Aorta (tissue), 5 donors: Measurements from ENCODE around the gene C19orf47. TPM values are rescaled to one million over a fixed set of nuclear protein-coding genes. Genes with fewer than 3 reads are reported as not detected.

ENCODE experiments used
- ATAC-seq: fragments of 200-7000 bp; cut with Tn5 transposase; one replicate; pipeline ENCODE4 v1.9.1; 2022; ENCODE audit warnings: moderate library complexity; ENCODE audit not compliant: low FRiP score
- DNase-seq, 2 donors: peaks; one replicate each; pipeline ENCODE4 v3.0.0-alpha.2; 2020
- H3K27ac ChIP-seq, 2 donors: one replicate each; pipeline ENCODE4 v1.5.1; 2013; ENCODE audit warnings: low read length in 2 of 2, mild to moderate bottlenecking in 2 of 2, moderate library complexity in 2 of 2, control low read depth in 1 of 2, inconsistent platforms in 1 of 2, low read depth in 1 of 2
- H3K27me3 ChIP-seq, 2 donors: one replicate each; pipeline ENCODE4 v1.6.1; 2013; ENCODE audit warnings: control low read depth in 1 of 2, low read length in 1 of 2, mild to moderate bottlenecking in 1 of 2, moderate library complexity in 1 of 2; ENCODE audit not compliant: insufficient read depth in 2 of 2, control insufficient read depth in 1 of 2
- H3K36me3 ChIP-seq, 2 donors: one replicate each; pipeline ENCODE4 v1.6.1; 2013; ENCODE audit warnings: control low read depth in 1 of 2, low read length in 1 of 2, mild to moderate bottlenecking in 1 of 2; ENCODE audit not compliant: insufficient read depth in 2 of 2, control insufficient read depth in 1 of 2
- H3K4me1 ChIP-seq, 2 donors: one replicate each; pipeline ENCODE4 v1.6.1; 2013; ENCODE audit warnings: low read length in 2 of 2, control low read depth in 1 of 2, mild to moderate bottlenecking in 1 of 2, moderate library complexity in 1 of 2; ENCODE audit not compliant: insufficient read depth in 2 of 2, control insufficient read depth in 1 of 2
- H3K4me3 ChIP-seq, 2 donors: one replicate each; pipeline ENCODE4 v1.5.1; 2013; ENCODE audit warnings: low read length in 2 of 2, control low read depth in 1 of 2, mild to moderate bottlenecking in 1 of 2
- H3K9me3 ChIP-seq: one replicate; pipeline ENCODE4 v1.6.1; 2013; ENCODE audit warnings: mild to moderate bottlenecking, low read length; ENCODE audit not compliant: control insufficient read depth
- WGBS, 2 donors: extraction: QIAGEN DNeasy Blood & Tissue Kit; methylation state at CpG; one replicate each; pipeline ENCODE4 v1.1.7; 2013; 5-methylcytosine and 5-hydroxymethylcytosine counted together
- intact Hi-C, 2 donors: fragments of 100-400 bp; cut with DNase I; formaldehyde crosslinking; loops; one replicate each; pipeline versions ENCODE4 v1.14.2 to v1.15.0; 2022
- polyA plus RNA-seq, 2 donors: library from polyadenylated mRNA; stranded (reverse); fragments of 200-250 nt; gene quantifications; one replicate each; pipeline ENCODE4 v1.2.3, GENCODE V29; 2013
- total RNA-seq, 2 donors: library from RNA; stranded (reverse); fragmentation: NEBNext Ultra II Directional; extraction: Animal tissue kit (Norgen Biotek cat#: 25700); gene quantifications; one replicate each; pipeline ENCODE4 v1.2.1, GENCODE V29; 2021
- donor health status: healthy with polysubstance abuse.
- donor health status: Bipolar disorder and iron deficiency.
- donor health status: DM: no; HTN: no; CAD: no.
- donor health status: DM: no; HTN: no; CAD: no.
- donor health status: DM: yes; HTN: yes; CAD: no.

The C19orf47 gene
- total and polyA plus RNA-seq, 4 donors: 11.3 to 22.3 (median 18.7) TPM

DNA sequence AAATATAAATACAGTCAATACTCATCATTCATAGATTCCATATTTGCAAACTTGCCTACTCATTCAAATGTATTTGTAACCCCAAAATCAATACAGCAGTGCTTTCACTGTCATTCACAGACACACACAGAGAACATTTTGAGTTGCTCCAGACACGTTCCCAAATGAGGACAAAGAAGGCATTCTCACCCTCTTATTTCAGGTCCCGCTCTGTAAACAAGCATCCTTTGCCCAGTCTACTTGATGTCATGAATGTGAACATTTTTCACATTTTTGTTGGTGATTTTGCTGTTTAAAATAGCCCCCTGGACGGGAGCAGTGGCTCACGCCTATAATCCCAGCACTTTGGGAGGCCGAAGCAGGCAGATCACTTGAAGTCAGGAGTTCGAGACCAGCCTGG lies 15.5 kb downstream of the C19orf47 start:
- no peaks in the 10 kb centered on the region for H3K9me3 ChIP-seq
- H3K4me3 ChIP-seq: no peak overlapping the region
- WGBS, 2 donors: 67 to 75% methylated on average over 6 of the region's 6 CpGs
- intact Hi-C loops: no loop called here
- ATAC-seq (no peak), DNase-seq (no peak)
- no peaks in the 10 kb centered on the region for H3K27me3 ChIP-seq
- no peak overlapping the region for H3K27ac ChIP-seq
- H3K36me3 ChIP-seq: peaks cover 4 to 5% of the 10 kb centered on the region in 2 donors
- H3K4me1 ChIP-seq: no peaks in the 10 kb centered on the region

- no peak for ATAC-seq
- Histone ChIP-seq H3K4me1 (no peaks in the 10 kb centered on the region), H3K4me3 (no peak overlapping the region), H3K27ac (no peak overlapping the region), H3K9me3 (no peaks in the 10 kb centered on the region), H3K36me3 (peaks cover 5 to 6% of the 10 kb centered on the region in 2 donors), H3K27me3 (no peaks in the 10 kb centered on the region)
- 94 to 97% methylated on average over 5 of the region's 5 CpGs for WGBS, 2 donors
- intact Hi-C loops: no loop called here
- no peak for DNase-seq
Measured at GRCh38 chr19:40331052-40331451, 17.1 kb downstream of the C19orf47 start.

DNA sequence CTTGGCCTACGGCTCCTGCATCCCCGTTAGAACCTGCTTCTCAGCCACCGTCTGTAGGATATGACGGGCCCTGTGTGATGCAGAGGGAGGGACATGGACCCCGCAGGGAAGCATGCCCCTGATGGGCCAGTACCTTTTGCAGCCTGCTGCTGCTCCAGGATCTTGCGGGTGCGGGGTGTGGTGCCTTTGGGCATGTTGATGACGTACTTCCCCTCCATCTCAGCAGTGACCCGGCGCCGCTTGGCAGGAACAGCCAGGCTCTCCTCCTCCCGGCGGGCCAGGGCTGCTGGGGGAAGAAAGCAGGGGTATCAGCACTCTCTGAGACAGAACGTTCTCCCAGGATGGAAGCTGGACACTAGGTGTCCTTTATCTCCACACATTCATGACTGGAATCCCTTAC lies 22.0 kb downstream of the C19orf47 start:
- Histone ChIP-seq H3K27ac (no peak overlapping the region), H3K27me3 (no peaks in the 10 kb centered on the region), H3K36me3 (peaks cover 7 to 18% of the 10 kb centered on the region in 2 donors), H3K4me3 (no peak overlapping the region), H3K9me3 (no peaks in the 10 kb centered on the region), H3K4me1 (no peaks in the 10 kb centered on the region)
- intact Hi-C loops: no loop called here
- DNase-seq (no peak), ATAC-seq (no peak)
- 91% methylated on average over 14 of the region's 14 CpGs for WGBS, 2 donors

DNA sequence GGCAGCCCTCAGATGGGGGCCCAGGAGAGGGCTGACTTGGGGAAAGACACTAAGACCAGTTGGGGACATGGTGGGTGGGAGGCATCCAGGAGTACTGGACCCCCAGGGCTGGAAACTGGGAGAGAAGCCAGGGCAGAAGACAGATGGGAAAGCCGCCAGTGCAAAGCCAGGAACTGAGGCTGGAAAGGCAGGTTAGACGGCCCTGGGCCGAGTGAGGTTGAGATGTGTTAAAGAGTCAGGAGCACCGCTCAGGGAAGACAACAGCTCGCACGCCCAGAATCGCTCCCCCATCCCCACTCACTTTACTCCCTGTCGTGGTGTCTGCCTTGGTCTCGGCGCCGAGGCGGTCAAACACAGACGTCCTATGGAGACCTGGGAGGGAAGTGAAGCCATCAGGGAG lies 24.5 kb downstream of the C19orf47 start:
- no peaks in the 10 kb centered on the region for H3K9me3 ChIP-seq
- H3K4me3 ChIP-seq: no peak overlapping the region
- DNase-seq (peak in 1 of 2 donors; percentile 66), ATAC-seq (no peak)
- H3K36me3 ChIP-seq: peaks cover 7 to 16% of the 10 kb centered on the region in 2 donors
- H3K4me1 ChIP-seq: no peaks in the 10 kb centered on the region
- intact Hi-C loops: no loop called here
- no peak overlapping the region for H3K27ac ChIP-seq
- 89 to 94% methylated on average over 12 to 13 of the region's 13 CpGs for WGBS, 2 donors
- no peaks in the 10 kb centered on the region for H3K27me3 ChIP-seq

GRCh38 chr19:40322951-40323615 lies 25.1 kb downstream of the C19orf47 start:
- DNase-seq (peak in 1 of 2 donors; percentile 40), ATAC-seq (no peak)
- Histone ChIP-seq H3K27me3 (no peaks in the 10 kb centered on the region), H3K36me3 (peaks cover 7 to 16% of the 10 kb centered on the region in 2 donors), H3K9me3 (no peaks in the 10 kb centered on the region), H3K4me3 (no peak overlapping the region), H3K27ac (no peak overlapping the region), H3K4me1 (no peaks in the 10 kb centered on the region)
- intact Hi-C loops: no loop called here
- 92% methylated on average over 15 of the region's 15 CpGs for WGBS, 2 donors

- Histone ChIP-seq H3K27ac (no peak overlapping the region), H3K4me1 (no peaks in the 10 kb centered on the region), H3K4me3 (no peak overlapping the region), H3K27me3 (no peaks in the 10 kb centered on the region), H3K36me3 (peaks cover 7 to 16% of the 10 kb centered on the region in 2 donors), H3K9me3 (no peaks in the 10 kb centered on the region)
- DNase-seq (peak in 1 of 2 donors; percentile 39), ATAC-seq (no peak)
- intact Hi-C loops: no loop called here
- 85 to 89% methylated on average over 7 of the region's 7 CpGs for WGBS, 2 donors
Measured at GRCh38 chr19:40322271-40322610, 26.0 kb downstream of the C19orf47 start.

GRCh38 chr19:40321566-40322270 lies 26.5 kb downstream of the C19orf47 start:
- intact Hi-C loops: no loop called here
- ATAC-seq: no peak

DNA sequence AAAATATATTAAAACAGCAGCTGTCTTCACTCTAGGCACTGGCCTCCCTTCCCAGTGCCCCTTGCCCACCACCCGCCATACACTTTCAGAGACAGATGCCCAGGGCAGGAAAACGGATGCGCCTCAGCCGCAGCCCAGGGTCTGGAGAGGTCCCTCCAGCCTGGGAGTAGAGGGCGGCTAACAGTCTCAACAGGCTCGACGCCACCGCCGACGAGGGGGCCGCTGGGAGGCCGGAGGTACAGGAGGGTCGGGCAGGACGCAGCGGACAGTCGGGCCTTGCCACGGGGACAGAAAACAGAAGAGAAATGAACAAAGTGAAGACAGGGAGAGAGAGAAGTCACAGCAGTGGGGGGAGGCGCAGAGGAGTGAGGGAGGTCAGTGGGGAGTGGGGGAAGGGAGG lies 27.1 kb downstream of the C19orf47 start:
- DNase-seq (peak in 1 of 2 donors; percentile 62), ATAC-seq (no peak)
- Histone ChIP-seq H3K4me3 (no peak overlapping the region), H3K27me3 (no peaks in the 10 kb centered on the region), H3K27ac (no peak overlapping the region), H3K4me1 (no peaks in the 10 kb centered on the region), H3K9me3 (no peaks in the 10 kb centered on the region), H3K36me3 (peaks cover 7 to 14% of the 10 kb centered on the region in 2 donors)
- intact Hi-C loops: no loop called here
- WGBS, 2 donors: 94 to 95% methylated on average over 18 of the region's 18 CpGs

More at GRCh38 chr19:40321566-40322270, 26.5 kb downstream of the C19orf47 start:
- WGBS, 2 donors: 92 to 93% methylated on average over 27 of the region's 27 CpGs
- H3K27ac ChIP-seq: no peak overlapping the region
- no peak overlapping the region for H3K4me3 ChIP-seq
- peaks cover 7 to 16% of the 10 kb centered on the region in 2 donors for H3K36me3 ChIP-seq
- H3K9me3 ChIP-seq: no peaks in the 10 kb centered on the region
- no peaks in the 10 kb centered on the region for H3K27me3 ChIP-seq
- DNase-seq: peak in 1 of 2 donors; percentile 66
- H3K4me1 ChIP-seq: no peaks in the 10 kb centered on the region

- intact Hi-C loops: no loop called here
- ATAC-seq (no peak), DNase-seq (peak in 1 of 2 donors; percentile 49)
- Histone ChIP-seq H3K27ac (no peak overlapping the region), H3K4me3 (no peak overlapping the region), H3K9me3 (no peaks in the 10 kb centered on the region), H3K36me3 (peaks cover 2 to 13% of the 10 kb centered on the region in 2 donors), H3K27me3 (no peaks in the 10 kb centered on the region), H3K4me1 (no peaks in the 10 kb centered on the region)
- 81% methylated on average over 7 of the region's 7 CpGs for WGBS, 2 donors
Measured at GRCh38 chr19:40320558-40320935, 27.6 kb downstream of the C19orf47 start.
